GM19099 (cell line): Measurements from ENCODE around the gene TSSC4.

Experiments
- POLR2A ChIP-seq: IDR thresholded peaks from 3 replicates; pipeline ENCODE4 v1.6.1; 2011; ENCODE audit warnings: low read depth; ENCODE audit not compliant: insufficient read length; ENCODE audit errors: extremely low read depth

TSSC4 gene

GRCh38 chr11:2379466-2380174 lies 20.9 kb upstream of the TSSC4 start:
- TF ChIP-seq POLR2A, result no peak

- TF ChIP-seq POLR2A, result no peak
These were observed 20.2 kb upstream of the TSSC4 start for GRCh38 chr11:2380396-2380795.

- TF ChIP-seq POLR2A, result no peak
These were observed 19.7 kb upstream of the TSSC4 start for GRCh38 chr11:2380807-2381350.

- no peak for TF ChIP-seq POLR2A
These were observed 18.9 kb upstream of the TSSC4 start for GRCh38 chr11:2381494-2382128.

GRCh38 chr11:2382129-2382517 lies 18.4 kb upstream of the TSSC4 start:
- TF ChIP-seq POLR2A, result no peak

- no peak for TF ChIP-seq POLR2A
These were observed 17.4 kb upstream of the TSSC4 start for GRCh38 chr11:2382936-2383851.

- no peak for TF ChIP-seq POLR2A
These were observed 16.4 kb upstream of the TSSC4 start for GRCh38 chr11:2383852-2384804.

GRCh38 chr11:2385156-2386151 lies 15.1 kb upstream of the TSSC4 start:
- peak; percentile 17 for TF ChIP-seq POLR2A

GRCh38 chr11:2386591-2386990 lies 14.0 kb upstream of the TSSC4 start:
- TF ChIP-seq POLR2A, result no peak

- no peak for TF ChIP-seq POLR2A
These were observed 13.1 kb upstream of the TSSC4 start for GRCh38 chr11:2387266-2387987.

- no peak for TF ChIP-seq POLR2A
These were observed 11.8 kb upstream of the TSSC4 start for GRCh38 chr11:2388431-2389376.
